Liver (tissue), 9 donors: Measurements from ENCODE around the gene WASF2. TPM values are rescaled to one million over a fixed set of nuclear protein-coding genes. Genes with fewer than 3 reads are reported as not detected.

Source experiments
- DNase-seq: peaks from one replicate; pipeline ENCODE4 v3.0.0-alpha.2; 2017; ENCODE audit warnings: low spot score
- H3K27ac ChIP-seq, 2 donors: one replicate each; pipeline ENCODE4 v1.7.0; 2013; ENCODE audit warnings: inconsistent platforms in 2 of 2, low read length in 2 of 2, control low read depth in 1 of 2, low read depth in 1 of 2, mild to moderate bottlenecking in 1 of 2
- H3K27me3 ChIP-seq, 4 donors: one replicate each; pipeline versions ENCODE4 v1.6.1 to v1.7.0; 2013; ENCODE audit warnings: low read length in 3 of 4, inconsistent platforms in 1 of 4, mild to moderate bottlenecking in 1 of 4, moderate library complexity in 1 of 4; ENCODE audit not compliant: control insufficient read depth in 4 of 4, insufficient read depth in 4 of 4
- H3K36me3 ChIP-seq, 4 donors: one replicate each; pipeline versions ENCODE4 v1.6.1 to v1.7.0; 2013; ENCODE audit warnings: low read length in 3 of 4, mild to moderate bottlenecking in 3 of 4, low read depth in 1 of 4, moderate library complexity in 1 of 4; ENCODE audit not compliant: control insufficient read depth in 4 of 4, insufficient read depth in 3 of 4
- H3K4me1 ChIP-seq, 4 donors: one replicate each; pipeline versions ENCODE4 v1.6.1 to v1.7.0; 2013; ENCODE audit warnings: low read length in 3 of 4, mild to moderate bottlenecking in 3 of 4, moderate library complexity in 1 of 4; ENCODE audit not compliant: control insufficient read depth in 4 of 4, insufficient read depth in 4 of 4
- H3K4me3 ChIP-seq, 3 donors: one replicate each; pipeline versions ENCODE4 v1.6.1 to v1.7.0; 2013; ENCODE audit warnings: low read length in 3 of 3, control low read depth in 1 of 3, low read depth in 1 of 3, mild to moderate bottlenecking in 1 of 3
- H3K9ac ChIP-seq, 2 donors: one replicate each; pipeline ENCODE4 v1.7.0; 2013; ENCODE audit warnings: low read length in 2 of 2, mild to moderate bottlenecking in 2 of 2, moderate library complexity in 2 of 2, control low read depth in 1 of 2, low read depth in 1 of 2
- H3K9me3 ChIP-seq, 4 donors: one replicate each; pipeline versions ENCODE4 v1.6.1 to v1.7.0; 2013; ENCODE audit warnings: low read length in 3 of 4; ENCODE audit not compliant: control insufficient read depth in 4 of 4
- EGR1 ChIP-seq, 2 donors: IDR thresholded peaks; 2 replicates each; pipeline ENCODE4 v1.6.1; 2016 to 2018; ENCODE audit warnings: antibody characterized with exemption in 2 of 2, low read depth in 2 of 2
- FOXA1 ChIP-seq: IDR thresholded peaks from 2 replicates; pipeline ENCODE4 v1.6.1; 2016; ENCODE audit warnings: antibody characterized with exemption
- FOXA2 ChIP-seq: IDR thresholded peaks from 2 replicates; pipeline ENCODE4 v1.6.1; 2016; ENCODE audit warnings: antibody characterized with exemption
- GABPA ChIP-seq, 2 donors: IDR thresholded peaks in 1 of 2; conservative IDR thresholded peaks in 1 of 2; 2 replicates each; pipeline ENCODE4 v1.6.1; 2016; ENCODE audit warnings: antibody characterized with exemption in 2 of 2, mild to moderate bottlenecking in 1 of 2, moderate library complexity in 1 of 2
- HNF4A ChIP-seq, 2 donors: conservative IDR thresholded peaks; 2 replicates each; pipeline ENCODE4 v1.6.1; 2016; ENCODE audit warnings: antibody characterized with exemption in 2 of 2, mild to moderate bottlenecking in 2 of 2
- HNF4G ChIP-seq: IDR thresholded peaks from 2 replicates; pipeline ENCODE4 v1.6.1; 2016; ENCODE audit warnings: antibody characterized with exemption
- JUND ChIP-seq, 2 donors: IDR thresholded peaks; 2 replicates each; pipeline ENCODE4 v1.6.1; 2016; ENCODE audit warnings: antibody characterized with exemption in 2 of 2
- NR2F2 ChIP-seq: IDR thresholded peaks from 2 replicates; pipeline ENCODE4 v1.6.1; 2016; ENCODE audit warnings: antibody characterized with exemption
- RAD21 ChIP-seq, 2 donors: IDR thresholded peaks; 2 replicates each; pipeline ENCODE4 v1.6.1; 2016; ENCODE audit warnings: antibody characterized with exemption in 2 of 2, mild to moderate bottlenecking in 2 of 2
- RXRA ChIP-seq, 2 donors: IDR thresholded peaks; 2 replicates each; pipeline ENCODE4 v1.6.1; 2017 to 2018; ENCODE audit warnings: antibody characterized with exemption in 2 of 2, mild to moderate bottlenecking in 1 of 2
- SP1 ChIP-seq: IDR thresholded peaks from 2 replicates; pipeline ENCODE4 v1.6.1; 2018; ENCODE audit warnings: antibody characterized with exemption, mild to moderate bottlenecking
- TAF1 ChIP-seq: conservative IDR thresholded peaks from 2 replicates; pipeline ENCODE4 v1.6.1; 2016; ENCODE audit warnings: antibody characterized with exemption, mild to moderate bottlenecking
- YY1 ChIP-seq: IDR thresholded peaks from 2 replicates; pipeline ENCODE4 v1.6.1; 2016; ENCODE audit warnings: antibody characterized with exemption, mild to moderate bottlenecking
- WGBS: extraction: QIAGEN DNeasy Blood & Tissue Kit; methylation state at CpG from one replicate; pipeline ENCODE4 v1.1.7; 2013; 5-methylcytosine and 5-hydroxymethylcytosine counted together
- polyA plus RNA-seq, 2 donors: library from polyadenylated mRNA; stranded (reverse) in 1 of 2; unstranded in 1 of 2; fragments of 200-250 nt in 1 of 2; fragments of >200 nt in 1 of 2; fragmentation: Nextera tagmentation in 1 of 2; extraction: Ambion mirVana in 1 of 2; gene quantifications; one replicate each; pipeline versions ENCODE4 v1.2.1 to v1.2.3, GENCODE V29; 2013 to 2015
- total RNA-seq, 2 donors: library from RNA; depleted of rRNA; stranded (reverse); fragments of >200 nt; gene quantifications; one replicate each; pipeline ENCODE4 v1.2.3, GENCODE V29; 2014
- TF ChIP-seq, protein P1 (sequence below): IDR thresholded peaks from 2 replicates; pipeline ENCODE4 v1.6.1; 2016; ENCODE audit warnings: antibody characterized with exemption
- TF ChIP-seq, protein P2 (sequence below): IDR thresholded peaks from 2 replicates; pipeline ENCODE4 v1.6.1; 2016; ENCODE audit warnings: antibody characterized with exemption
- TF ChIP-seq, protein P3 (sequence below): fragments of 150-350 bp; IDR thresholded peaks from 2 replicates; pipeline ENCODE4 v1.5.1; 2017; ENCODE audit warnings: improper control_type of control experiment, low read depth, low read length; ENCODE audit not compliant: missing input control
- TF ChIP-seq, protein P4 (sequence below): IDR thresholded peaks from 2 replicates; pipeline ENCODE4 v1.6.1; 2016; ENCODE audit warnings: antibody characterized with exemption, mild to moderate bottlenecking
- TF ChIP-seq, protein P5 (sequence below): IDR thresholded peaks from 2 replicates; pipeline ENCODE4 v1.6.1; 2016; ENCODE audit warnings: antibody characterized with exemption
- donor health status: healthy.
- donor health status: healthy.
- donor health status: healthy.
- donor health status: healthy.
- donor health status: healthy.

WASF2 gene
- total and polyA plus RNA-seq, 4 donors = 11.6 to 37.7 (median 18.7) TPM

DNA sequence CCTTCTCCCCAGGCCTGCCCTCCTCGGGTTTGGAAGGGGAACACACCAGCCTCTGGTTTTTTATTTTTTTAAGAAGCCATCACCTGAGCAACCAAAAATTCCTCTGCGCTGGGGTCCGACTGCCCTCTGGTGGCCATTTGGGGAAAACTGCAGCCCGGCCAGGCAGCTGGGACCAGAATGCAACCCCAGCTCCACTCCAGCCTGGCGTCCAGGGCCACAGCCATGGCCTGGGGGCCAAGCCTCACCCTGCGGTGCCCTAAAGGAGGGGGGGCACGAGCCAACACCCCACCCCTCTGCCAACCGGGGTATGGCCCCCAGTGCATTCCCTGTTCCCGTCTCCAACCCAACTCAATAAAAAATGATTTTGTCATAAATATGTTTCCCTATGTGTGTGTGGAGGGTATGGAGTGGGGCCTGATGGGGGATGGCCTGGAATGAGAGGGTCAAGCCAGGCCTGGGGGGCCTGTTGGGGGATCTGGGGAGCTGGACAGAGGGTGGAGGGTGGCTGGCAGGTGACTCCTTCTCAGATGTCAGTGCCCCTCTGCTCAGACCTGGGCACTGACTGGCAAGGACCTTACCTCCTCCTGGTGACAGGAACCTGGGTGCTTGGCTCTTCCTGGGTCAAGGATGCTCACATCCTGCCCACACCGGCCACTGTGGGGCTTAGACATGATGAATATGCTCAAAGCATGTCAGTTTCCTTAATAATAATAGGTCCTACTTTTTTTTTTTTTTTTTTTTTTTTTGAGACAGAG lies 94.3 kb downstream of the WASF2 start:
- no peak overlapping the region for H3K27ac ChIP-seq

DNA sequence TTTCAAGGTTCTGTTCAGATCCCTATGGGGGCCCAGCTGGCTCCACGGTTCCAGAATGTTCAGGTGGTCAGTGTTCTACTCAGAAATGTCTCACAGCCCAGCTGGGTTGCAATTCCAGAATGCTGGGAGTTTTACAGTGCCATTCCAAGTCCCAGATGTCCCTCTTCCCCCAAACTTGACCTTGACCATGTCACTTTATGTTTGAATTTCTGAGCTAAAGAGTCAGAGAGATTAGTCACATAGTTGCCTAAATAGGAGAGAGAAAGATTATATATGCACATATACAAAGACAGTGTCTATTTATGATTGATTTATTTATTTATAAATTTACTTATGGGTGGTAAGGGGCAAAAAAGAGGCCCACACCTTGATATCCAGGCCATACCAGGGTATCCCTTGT lies 95.0 kb downstream of the WASF2 start:
- no peak overlapping the region for H3K9ac ChIP-seq
- no peak for DNase-seq
- H3K27ac ChIP-seq = no peak overlapping the region
- no peaks in the 10 kb centered on the region for H3K27me3 ChIP-seq
- WGBS = 88% methylated on average over 1 of the region's 1 CpG
- TF ChIP-seq HNF4A (conservative IDR thresholded peaks at IDR 0.05) (no peak), FOXA1 (no peak), EGR1 (IDR thresholded peaks at IDR 0.05; ENCODE audit: low read depth in 2 of 2) (no peak), TAF1 (no peak), FOXA2 (no peak), RXRA (IDR thresholded peaks at IDR 0.05) (no peak), RAD21 (IDR thresholded peaks at IDR 0.05) (no peak), YY1 (no peak), SP1 (no peak), NR2F2 (no peak), GABPA (IDR thresholded peaks at IDR 0.05 in 1 of 2, conservative IDR thresholded peaks at IDR 0.05 in 1 of 2) (no peak), HNF4G (no peak), JUND (IDR thresholded peaks at IDR 0.05) (no peak)
- TF ChIP-seq, protein P1, sequence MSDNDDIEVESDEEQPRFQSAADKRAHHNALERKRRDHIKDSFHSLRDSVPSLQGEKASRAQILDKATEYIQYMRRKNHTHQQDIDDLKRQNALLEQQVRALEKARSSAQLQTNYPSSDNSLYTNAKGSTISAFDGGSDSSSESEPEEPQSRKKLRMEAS = no peak
- TF ChIP-seq, protein P2, sequence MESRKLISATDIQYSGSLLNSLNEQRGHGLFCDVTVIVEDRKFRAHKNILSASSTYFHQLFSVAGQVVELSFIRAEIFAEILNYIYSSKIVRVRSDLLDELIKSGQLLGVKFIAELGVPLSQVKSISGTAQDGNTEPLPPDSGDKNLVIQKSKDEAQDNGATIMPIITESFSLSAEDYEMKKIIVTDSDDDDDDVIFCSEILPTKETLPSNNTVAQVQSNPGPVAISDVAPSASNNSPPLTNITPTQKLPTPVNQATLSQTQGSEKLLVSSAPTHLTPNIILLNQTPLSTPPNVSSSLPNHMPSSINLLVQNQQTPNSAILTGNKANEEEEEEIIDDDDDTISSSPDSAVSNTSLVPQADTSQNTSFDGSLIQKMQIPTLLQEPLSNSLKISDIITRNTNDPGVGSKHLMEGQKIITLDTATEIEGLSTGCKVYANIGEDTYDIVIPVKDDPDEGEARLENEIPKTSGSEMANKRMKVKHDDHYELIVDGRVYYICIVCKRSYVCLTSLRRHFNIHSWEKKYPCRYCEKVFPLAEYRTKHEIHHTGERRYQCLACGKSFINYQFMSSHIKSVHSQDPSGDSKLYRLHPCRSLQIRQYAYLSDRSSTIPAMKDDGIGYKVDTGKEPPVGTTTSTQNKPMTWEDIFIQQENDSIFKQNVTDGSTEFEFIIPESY = no peak
- TF ChIP-seq, protein P3, sequence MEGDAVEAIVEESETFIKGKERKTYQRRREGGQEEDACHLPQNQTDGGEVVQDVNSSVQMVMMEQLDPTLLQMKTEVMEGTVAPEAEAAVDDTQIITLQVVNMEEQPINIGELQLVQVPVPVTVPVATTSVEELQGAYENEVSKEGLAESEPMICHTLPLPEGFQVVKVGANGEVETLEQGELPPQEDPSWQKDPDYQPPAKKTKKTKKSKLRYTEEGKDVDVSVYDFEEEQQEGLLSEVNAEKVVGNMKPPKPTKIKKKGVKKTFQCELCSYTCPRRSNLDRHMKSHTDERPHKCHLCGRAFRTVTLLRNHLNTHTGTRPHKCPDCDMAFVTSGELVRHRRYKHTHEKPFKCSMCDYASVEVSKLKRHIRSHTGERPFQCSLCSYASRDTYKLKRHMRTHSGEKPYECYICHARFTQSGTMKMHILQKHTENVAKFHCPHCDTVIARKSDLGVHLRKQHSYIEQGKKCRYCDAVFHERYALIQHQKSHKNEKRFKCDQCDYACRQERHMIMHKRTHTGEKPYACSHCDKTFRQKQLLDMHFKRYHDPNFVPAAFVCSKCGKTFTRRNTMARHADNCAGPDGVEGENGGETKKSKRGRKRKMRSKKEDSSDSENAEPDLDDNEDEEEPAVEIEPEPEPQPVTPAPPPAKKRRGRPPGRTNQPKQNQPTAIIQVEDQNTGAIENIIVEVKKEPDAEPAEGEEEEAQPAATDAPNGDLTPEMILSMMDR = no peak
- TF ChIP-seq, protein P4, sequence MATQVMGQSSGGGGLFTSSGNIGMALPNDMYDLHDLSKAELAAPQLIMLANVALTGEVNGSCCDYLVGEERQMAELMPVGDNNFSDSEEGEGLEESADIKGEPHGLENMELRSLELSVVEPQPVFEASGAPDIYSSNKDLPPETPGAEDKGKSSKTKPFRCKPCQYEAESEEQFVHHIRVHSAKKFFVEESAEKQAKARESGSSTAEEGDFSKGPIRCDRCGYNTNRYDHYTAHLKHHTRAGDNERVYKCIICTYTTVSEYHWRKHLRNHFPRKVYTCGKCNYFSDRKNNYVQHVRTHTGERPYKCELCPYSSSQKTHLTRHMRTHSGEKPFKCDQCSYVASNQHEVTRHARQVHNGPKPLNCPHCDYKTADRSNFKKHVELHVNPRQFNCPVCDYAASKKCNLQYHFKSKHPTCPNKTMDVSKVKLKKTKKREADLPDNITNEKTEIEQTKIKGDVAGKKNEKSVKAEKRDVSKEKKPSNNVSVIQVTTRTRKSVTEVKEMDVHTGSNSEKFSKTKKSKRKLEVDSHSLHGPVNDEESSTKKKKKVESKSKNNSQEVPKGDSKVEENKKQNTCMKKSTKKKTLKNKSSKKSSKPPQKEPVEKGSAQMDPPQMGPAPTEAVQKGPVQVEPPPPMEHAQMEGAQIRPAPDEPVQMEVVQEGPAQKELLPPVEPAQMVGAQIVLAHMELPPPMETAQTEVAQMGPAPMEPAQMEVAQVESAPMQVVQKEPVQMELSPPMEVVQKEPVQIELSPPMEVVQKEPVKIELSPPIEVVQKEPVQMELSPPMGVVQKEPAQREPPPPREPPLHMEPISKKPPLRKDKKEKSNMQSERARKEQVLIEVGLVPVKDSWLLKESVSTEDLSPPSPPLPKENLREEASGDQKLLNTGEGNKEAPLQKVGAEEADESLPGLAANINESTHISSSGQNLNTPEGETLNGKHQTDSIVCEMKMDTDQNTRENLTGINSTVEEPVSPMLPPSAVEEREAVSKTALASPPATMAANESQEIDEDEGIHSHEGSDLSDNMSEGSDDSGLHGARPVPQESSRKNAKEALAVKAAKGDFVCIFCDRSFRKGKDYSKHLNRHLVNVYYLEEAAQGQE = no peak
- TF ChIP-seq, protein P5, sequence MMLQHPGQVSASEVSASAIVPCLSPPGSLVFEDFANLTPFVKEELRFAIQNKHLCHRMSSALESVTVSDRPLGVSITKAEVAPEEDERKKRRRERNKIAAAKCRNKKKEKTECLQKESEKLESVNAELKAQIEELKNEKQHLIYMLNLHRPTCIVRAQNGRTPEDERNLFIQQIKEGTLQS = no peak
- H3K4me3 ChIP-seq = no peak overlapping the region
- no peaks in the 10 kb centered on the region for H3K36me3 ChIP-seq
- no peaks in the 10 kb centered on the region for H3K9me3 ChIP-seq
- peaks cover 5 to 12% (median 8%) of the 10 kb centered on the region in 4 donors for H3K4me1 ChIP-seq

More for the DNA sequence above, 94.3 kb downstream of the WASF2 start:
- Histone ChIP-seq H3K4me3 (no peak overlapping the region), H3K36me3 (no peaks in the 10 kb centered on the region), H3K9ac (no peak overlapping the region), H3K4me1 (peaks cover 5 to 12% (median 8%) of the 10 kb centered on the region in 4 donors), H3K9me3 (no peaks in the 10 kb centered on the region), H3K27me3 (no peaks in the 10 kb centered on the region)
- DNase-seq = peak; percentile 81
- 3% methylated on average over 10 of the region's 10 CpGs for WGBS
- TF ChIP-seq RAD21 (IDR thresholded peaks at IDR 0.05) (peak; percentile 91 to 92), RXRA (IDR thresholded peaks at IDR 0.05) (peak in 1 of 2 donors; percentile 23), SP1 (no peak), HNF4A (conservative IDR thresholded peaks at IDR 0.05) (no peak)
- TF ChIP-seq, protein P3 = peak; percentile 95
